DMS114 treated with DMSO at 0.1 percent for 48 hours (cell line): ENCODE data around the gene ARHGEF3.

ENCODE experiments used
- DNase-seq: peaks from one replicate; lab custom pipeline; 2025; ENCODE audit not compliant: unreplicated experiment; lab: John Stamatoyannopoulos, UW

ARHGEF3 gene

DNA sequence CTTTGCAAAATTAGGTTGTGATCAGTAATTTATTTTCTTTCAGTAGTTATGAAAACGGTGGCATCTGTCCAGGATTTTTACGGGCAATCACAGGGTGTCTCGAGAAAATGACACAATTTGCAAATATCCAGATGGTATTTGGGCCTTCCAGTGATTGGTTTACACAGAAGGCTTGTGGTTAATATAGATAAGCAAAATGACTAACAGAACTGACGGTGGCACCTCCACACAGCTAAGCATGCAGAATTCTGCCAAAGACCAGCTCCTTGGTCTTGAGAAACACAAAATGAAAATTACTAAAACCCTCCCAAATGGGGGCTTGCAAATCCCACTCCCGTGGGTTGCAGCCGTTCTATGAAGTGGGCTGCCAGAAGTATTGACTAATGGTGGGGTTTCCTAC is 5.5 kb downstream of the ARHGEF3 start:
- DNase-seq: no peak

DNA sequence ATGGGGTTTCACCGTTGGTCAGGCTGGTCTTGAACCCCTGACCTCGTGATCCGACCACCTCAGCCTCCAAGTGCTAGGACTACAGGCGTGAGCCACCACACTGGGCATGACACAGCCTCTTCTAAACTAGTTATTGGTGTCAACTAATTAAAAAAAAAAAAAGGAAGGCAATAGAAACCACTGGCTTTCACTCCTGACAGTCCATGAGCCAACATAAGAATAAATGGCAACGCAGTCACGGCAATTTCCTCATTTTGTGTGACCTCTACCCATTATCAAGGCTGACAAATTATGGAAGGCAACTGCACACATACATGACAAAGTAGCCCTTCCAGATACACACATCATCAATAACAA is 5.9 kb downstream of the ARHGEF3 start:
- no peak for DNase-seq

DNA sequence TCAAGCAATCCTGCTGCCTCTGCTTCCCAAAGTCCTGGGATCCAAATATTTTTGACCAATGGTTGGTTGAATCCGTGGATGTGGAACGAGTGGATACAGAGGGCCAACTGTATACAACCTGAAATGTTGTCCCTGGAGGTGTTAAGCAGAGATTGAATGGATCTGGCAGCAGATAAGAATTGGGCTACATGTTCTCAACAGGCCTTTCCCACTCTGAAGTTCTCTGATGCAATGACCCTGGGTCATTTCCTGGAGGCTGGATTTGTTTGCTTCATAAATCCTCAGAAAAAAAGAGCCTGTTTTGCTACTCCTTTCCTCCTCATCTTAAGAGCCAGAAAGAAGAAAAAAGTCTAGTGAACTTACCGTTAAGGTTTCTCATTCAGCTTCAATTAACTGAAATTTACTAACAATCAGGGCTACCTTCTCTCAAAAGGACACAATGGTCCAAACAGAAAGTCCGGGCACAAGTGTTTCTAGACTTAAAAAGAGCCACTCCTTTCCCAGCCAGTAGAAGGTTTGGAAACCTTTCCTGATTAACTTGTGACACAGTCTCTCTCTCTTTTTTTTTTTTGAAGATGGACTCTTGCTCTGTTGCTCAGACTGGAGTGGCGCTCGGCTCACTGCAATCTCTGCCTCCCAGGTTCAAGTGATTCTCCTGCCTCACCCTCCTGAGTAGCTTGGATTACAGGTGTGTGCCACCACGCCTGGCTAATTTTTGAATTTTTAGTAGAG is 6.5 kb downstream of the ARHGEF3 start:
- no peak for DNase-seq

DNA sequence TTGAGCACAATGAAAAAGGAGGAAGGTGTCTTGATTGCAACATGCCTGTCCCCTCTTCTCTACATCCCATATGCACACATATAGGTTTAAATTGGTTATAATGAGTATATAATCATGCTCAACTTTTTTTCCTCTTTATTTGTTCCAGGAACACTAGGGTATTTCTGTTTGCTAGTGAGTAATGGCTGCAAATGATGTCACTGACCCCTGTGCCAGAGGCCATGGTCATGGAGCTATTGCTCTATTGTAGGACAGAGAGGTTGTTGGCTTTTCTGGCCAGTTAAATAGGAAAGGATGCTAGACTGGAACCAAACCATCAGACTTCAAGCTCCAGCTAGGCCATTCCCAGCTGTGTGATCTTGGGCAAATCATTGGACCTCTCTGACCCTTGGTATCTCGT is 9.6 kb downstream of the ARHGEF3 start:
- DNase-seq: no peak

DNA sequence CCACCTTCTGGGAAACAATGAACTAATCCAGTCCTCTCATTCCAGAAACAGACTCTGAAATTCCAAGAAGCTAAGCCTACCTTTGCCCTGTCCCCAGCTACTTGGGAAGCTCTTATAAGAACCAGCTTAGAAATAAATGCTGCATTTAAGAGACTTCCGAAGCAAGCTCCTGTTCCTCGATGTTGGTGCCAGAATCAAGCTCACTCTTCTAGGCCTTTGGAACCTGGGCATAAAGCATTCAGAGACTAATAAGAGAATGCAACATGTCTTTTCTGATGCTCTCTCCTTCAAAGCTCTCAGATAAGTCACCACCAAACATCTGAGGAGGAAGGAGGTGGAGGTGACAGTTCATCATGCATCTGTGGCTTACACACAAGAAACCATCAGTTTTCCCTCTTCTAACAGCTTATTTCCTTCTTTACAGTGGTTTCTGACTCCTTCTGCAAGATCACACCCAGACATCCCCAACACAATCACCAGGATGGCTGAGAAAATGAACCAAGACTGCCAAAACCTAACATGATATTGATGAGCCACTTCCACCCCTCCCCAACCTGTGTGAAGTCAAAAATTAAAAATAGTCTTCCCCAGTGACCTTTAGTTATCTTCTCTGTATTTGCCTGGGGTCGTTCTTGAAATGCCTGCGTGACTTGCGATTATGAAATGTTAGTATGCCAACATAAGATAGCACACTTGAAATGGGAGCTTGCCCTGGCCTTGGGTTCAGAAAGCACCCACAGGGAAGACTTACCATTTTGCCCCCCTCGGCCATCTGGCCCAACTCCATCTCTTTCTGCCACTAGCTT is 11.5 kb downstream of the ARHGEF3 start:
- no peak for DNase-seq

DNA sequence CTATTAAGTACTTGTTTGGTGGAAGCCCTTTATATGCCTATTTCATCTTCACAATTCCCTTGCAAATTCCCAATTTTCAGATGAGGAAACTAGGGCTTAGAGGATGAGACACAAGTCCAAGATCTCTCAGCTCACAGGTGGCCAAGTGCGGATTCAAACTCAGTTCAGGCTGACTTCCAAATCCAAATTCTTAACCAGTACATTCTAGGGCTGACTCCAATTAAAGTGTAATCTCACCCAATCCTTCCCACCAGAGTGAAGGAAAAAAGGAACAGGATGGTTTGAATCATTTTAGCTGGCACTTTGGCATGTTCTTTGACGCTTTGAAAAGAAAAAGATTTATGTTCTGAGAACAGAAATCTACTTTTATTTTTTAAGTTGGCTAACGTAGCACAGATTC is 12.7 kb downstream of the ARHGEF3 start:
- no peak for DNase-seq

DNA sequence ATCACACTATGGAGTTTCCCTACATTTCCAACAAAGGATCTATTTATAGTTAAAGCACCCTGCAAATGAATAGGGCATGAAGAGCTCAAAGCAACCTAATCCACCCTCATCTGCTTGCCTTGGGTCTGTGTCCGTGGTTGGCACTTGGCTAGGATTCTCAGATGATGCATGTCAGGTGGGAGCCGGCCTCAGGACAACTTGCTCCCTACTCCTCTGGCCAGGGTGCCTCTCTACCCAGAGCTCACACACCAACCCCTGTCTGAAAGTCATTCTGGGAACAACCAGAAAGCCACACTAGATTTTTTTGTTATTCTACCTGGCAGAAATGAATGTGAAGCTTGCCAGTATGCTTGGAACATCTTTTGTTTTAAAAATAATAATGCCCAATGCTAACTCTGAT is 13.2 kb downstream of the ARHGEF3 start:
- no peak for DNase-seq

DNA sequence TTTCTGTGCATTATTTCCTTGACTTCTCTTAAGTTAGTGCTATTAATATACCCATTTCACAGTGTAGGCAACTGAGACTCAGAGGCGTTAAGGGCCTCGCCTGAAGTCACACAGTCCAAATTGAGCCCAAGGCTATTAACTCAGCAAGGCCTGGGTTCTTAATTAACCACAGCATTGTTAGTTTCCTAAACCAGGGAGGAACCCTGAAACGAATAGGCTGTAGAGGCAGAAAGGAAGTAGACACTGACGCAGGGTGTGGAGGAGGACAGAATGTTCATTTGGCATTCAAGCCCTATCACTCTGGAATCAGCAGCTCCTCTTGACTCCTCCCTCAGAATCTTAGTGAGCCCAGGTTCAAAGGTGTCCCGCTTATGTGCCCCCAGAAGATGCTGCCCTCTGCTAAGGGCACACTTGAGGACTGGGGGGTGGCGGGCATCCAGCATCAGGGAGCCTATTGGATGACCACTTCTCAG is 13.9 kb downstream of the ARHGEF3 start:
- no peak for DNase-seq

DNA sequence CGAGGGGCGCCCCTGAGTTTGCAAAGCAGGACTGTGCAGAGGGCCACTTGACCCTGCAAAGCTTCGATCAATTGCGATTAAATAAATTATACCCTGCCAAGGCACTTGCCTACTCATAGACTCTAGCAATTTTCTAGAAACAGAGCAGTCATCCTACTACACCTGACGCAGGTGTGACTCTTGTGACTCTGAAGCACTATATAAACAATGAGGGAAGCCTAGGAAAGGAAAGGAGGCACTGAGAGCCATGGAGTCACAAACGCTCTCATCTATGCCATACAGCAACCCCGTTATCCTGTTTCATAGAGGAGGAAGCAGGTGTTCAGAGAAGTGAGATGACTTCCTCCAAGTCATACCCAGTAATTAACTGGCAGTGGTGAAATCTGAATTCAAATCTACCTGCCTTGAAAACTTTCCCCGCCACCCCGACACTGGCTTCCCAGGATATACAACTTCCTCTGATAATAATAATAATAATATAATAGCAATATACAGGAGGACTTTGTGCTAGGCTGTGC is 14.4 kb downstream of the ARHGEF3 start:
- no peak for DNase-seq

DNA sequence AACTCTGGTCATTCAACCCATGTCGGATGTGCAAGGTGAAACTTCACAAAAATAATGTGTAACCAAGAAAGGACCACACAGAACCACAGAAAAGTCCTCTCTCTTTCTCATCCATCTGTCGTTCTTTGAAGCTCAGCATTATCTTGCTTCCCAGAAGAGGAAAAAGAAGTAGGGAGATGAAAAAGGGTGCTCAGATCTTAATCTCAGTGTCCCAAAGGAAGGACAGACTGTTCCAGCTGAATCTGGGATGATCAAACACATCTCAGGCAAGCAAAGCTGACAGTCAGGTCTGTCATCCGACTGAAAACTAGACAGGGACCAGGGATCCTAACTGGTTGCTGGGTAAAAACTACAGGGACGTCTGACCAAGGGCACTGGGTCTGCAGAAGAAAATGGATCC is 16.2 kb downstream of the ARHGEF3 start:
- DNase-seq: no peak

DNA sequence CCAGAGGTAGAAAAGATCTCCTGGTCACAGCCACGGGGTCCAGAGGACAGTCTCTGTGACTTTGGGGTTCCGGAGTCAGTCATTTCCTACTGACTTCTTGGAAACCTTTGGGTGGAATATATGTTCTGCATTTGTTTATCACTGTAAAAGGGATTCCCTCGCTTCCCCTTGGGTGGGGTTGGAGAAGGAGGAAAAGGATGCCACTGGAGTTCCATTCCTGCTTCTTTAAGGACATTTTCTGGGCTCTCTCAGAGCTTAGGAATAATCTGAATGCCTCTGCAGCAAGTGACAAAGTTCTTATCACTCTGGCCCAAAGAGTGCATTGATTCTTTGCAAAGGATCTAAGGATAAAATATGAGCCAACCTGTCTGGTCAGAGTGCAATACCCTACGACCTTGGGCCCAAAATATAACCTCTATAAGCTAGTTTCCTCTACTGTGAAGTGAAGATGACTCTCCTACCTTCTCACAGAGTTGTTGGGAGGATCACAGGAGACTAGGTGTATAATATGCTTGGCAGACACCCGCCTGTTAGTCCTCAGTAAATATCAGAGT is 17.2 kb downstream of the ARHGEF3 start:
- no peak for DNase-seq

DNA sequence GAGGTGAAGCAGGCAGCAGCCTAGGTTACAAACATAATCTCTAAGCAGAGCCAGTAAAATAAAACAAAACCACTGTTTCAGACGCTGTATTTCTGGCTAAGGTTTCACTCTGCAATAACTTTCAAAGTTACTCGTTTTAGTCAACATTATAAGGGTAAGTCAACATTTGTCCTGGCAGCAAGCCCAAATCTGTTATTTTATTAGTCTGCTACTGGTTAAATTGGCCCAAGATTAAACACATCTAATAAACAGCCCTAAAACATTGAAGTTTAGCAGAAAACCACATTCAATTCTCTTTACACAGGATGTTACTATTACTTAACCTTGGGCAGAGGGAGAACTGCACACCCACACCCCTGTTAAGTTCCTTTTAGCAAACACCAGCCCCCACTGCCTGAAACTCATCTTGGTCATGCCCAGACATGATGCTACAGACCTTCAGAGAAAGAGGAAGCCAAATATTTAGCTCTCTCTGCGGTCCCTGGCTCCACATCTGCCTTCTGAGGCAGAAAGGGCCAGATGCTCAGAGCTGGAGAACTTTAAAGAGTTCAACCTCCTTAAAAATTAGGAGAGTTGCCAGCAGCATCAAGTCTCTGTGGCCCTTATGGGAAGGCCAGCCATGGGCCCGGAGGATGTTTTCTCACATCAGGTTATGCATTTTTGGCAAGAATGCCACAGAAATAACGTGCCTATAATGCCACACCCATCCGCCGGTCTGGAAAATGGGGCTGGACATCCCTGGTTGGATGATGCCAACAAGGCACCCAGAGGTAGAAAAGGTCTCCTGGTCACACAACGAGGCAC is 17.9 kb downstream of the ARHGEF3 start:
- DNase-seq: no peak

DNA sequence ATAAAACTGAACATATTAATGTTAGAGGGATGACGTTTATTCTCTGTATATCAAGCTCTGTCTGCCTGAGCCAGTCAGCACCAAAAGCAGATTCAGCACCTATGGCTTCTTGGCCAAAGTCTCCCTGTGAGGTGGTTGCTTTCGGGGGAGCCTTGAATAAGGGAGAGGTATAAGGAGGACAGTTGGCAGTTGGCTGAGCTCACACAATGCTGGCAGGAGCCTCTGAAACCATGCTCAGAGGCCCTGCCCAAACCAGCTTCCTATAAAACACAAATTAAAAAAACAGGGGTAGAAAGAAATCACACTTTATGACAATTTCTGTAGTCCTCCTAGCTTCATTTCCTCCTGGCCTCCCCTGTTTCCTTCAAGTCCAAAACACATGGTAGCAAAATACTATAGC is 18.8 kb downstream of the ARHGEF3 start:
- DNase-seq: no peak

DNA sequence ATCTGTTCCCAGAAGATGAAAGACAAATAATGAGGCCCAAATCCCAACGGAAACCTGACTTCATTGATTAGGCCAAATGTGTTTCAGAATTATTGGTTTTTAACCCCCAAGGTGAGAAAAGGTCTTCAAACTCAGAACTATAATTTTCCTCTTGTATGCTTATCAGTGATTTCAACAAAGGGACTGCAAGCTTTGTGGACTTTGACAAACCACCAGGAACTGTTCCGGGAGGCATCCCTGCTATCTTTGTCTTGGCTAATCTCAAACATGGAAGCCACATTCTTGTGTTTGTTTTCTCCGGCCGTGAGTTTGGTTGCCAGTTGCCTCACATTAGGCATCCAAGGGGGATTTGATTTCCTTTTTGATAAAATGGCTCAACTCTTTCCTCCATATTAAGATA is 19.5 kb downstream of the ARHGEF3 start:
- DNase-seq: no peak

DNA sequence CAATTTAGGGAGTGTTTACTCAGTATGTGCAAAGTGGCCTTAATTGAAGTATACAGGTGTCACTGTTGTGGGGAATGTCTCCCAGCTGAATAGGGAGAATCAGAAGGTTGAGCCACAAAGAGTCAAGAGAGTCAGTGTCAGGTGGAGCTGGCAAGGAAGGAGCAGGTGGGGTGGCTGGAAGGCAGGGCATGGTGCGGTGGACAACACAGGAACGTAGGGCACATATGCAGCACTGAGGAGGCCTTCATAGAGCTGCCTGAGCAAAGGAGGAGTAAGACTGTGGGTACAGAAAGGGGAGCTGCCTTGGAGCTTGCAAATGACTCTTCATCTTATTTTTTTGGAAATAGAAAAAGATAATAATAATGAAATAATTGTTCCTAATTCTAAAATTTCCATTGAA is 20.0 kb downstream of the ARHGEF3 start:
- DNase-seq: no peak

DNA sequence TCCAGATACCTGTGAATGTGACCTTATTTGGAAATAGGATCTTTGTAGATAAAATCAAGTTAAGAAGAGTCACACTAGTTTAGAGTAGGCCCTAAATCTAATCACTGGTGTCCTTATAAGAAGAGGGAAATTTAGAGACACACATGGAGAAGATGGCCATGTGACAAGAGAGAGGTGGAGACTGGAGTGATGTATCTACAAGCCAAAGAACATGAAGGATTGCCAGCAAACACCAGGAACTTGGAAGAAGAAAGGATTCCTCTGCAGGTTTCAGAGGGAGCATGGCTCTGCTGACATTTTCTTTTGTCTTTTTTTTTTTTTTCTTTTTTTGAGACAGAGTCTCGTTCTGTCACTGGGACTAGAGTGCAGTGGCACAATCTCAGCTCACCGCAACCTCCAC is 20.8 kb downstream of the ARHGEF3 start:
- no peak for DNase-seq

DNA sequence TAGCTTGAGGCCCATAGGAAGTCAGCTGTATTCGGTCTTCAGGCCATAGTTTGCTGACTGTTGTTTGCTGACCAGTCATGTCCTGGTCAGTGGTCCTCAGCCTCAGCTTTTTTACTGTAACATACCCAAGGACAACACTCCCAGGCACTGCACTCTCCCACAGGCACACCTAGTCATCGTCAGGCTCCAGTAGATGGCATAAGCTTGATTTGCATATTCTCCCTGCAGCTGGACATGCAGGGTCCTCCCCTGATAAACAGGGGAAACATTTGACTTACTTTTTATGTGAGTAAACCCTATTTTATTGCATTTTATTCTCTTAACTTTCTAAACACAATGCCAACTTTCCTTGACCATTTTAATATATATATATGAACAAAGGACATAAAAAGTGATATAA is 22.9 kb downstream of the ARHGEF3 start:
- no peak for DNase-seq

DNA sequence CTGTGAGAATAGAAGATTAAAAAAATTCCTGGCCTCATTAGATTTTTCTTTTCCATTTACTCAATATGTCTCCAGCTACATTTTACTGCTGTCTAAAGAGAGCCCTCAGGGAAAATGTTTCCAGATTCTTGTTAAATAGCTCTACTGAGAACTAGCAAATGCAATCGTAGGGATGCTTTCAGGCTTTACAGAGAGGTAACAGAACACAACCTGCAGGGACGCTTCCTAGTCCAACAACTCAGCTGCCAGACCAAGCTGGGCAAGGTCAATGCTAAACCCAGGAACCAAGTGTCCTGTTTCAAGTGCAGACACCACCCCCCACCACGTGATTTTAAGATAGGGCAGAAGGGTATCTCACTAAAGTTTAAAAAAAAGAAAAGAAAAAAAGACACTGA is 25.2 kb downstream of the ARHGEF3 start:
- no peak for DNase-seq

DNA sequence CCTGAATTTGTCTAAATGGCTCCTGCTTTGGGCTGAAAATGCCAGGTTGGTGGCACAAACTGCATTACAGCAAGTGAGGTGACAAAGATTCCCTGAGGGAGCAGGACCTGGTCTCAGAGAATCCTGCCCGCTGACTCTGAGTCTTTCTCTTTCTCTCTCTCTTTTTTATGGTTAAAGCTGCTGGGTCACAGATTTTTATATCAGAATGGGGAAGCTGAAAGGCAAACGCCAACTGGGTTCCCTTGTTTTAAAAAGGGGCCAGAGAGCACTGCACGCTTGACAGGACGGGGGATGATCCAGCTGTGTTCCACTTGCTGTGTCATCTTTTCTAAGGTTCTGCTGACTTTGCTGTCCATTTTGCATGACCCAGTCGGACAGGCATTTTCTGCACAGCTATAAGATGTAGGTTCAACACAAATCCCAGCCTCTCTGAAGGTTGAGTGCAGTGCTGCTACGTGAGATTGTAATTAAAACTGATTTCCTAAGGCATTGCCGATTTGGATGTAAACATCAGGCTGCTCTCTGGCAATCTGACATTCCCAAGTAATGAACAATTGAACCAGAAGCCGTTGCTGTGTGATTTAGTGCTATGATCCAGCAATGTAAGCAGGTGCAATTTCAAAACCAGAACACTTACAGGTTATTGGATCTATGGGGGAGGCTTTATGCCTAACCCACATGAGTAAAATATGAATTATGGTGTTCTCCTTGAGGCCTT is 25.8 kb downstream of the ARHGEF3 start:
- no peak for DNase-seq

DNA sequence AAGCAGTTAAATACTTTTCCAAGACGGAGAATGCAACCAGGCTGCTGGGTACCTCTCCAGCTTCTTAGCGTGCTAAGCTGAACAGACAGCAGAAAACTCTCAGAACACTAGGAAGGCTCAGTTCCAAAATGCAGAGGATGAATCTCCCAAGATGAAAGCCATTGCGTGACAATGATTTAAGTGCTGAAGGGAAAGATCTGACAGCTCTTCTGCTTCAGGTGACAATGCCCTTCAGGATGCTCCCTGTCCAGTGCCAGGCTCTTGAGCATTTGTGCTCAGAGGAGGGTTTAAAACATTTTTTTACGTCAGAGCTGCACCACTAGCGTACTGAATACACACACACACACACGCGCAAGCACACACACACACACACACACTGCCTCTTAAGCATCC is 26.3 kb downstream of the ARHGEF3 start:
- DNase-seq: no peak

DNA sequence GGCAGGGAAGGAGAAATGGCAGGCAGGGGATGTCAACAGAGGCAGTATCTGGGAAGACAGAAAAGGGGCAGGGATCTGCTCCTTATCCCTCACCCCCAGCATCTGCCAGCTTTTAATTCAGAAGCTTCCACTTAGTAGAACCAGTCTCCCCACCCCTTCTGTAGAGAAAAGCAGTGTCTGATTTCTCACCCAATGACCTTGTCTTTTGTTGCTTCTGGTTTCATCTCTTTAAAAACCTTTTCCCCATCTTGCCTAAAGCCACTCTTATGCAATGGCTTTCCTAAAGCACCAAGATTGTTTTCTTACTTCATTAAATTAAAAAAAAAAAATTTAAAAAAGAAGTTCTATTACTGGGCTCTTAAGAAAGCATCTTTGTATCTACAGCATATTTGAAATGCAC is 27.8 kb downstream of the ARHGEF3 start:
- DNase-seq: no peak
